Stimulated activated CD8-positive, alpha-beta memory T cell treated with anti-CD3 and anti-CD28 coated beads, Interleukin-7, amount 100 ng/mL, for 24 hours (primary cell): ENCODE data around the gene AIMP2.
"Not testable (repeated sequence)": the region's sequence is repeated elsewhere in the genome, so short reads cannot be mapped to it uniquely, and the experiment has no call there.

Experiments
- DNase-seq: peaks from one replicate; pipeline ENCODE4 v3.0.0-alpha.2; 2020; ENCODE audit warnings: low read depth

AIMP2 gene

GRCh38 chr7:6008668-6009611, at the start of gene AIMP2, which contains the start of gene PMS2:
TSS of gene AIMP2 (plus strand) at chr7:6009272. CDS start at chr7:6009364, 92 bp downstream.
TSS of gene PMS2 (minus strand) at chr7:6009049. CDS start at chr7:6009019, 30 bp downstream.
- DNase-seq, result peak; percentile 95

- DNase-seq, result not testable (repeated sequence)
Observed at GRCh38 chr7:5963205-5963604, 45.9 kb upstream of the AIMP2 start.

GRCh38 chr7:5963810-5964209, 45.3 kb upstream of the AIMP2 start:
- not testable (repeated sequence) for DNase-seq

DNA sequence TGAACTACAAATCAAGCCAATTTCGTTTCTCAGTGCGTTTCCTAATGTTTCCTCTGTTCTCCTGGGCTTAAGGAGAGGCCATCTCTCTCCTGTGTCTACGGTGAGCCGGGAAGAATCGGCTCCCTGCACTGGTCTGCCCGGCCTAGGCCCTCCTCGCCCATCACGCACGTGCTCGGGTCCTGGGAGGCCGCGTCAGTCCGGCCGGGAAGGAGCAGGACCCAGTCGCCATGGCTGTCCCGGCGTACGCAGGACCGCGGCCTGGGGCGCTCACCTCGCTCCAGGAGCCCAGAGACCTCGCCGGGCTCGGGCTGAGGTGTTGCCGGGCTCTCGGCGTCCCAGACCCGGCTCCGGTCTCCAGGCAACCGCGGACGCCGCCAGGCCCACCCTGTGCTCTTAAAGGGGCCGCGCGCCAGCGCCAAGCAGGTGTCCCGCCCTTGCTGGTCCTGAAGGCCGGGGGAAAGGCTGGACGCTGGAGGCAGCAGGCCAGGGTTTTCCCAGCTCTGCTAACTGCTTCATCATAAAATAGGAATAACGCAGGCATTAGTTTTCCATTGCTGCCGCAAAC, 38.6 kb upstream of the AIMP2 start, which contains the start of gene RSPH10B:
RSPH10B (minus strand) TSS at position 343 of the 565 bp plus-strand sequence. CDS start 3,573 bp downstream, outside the sequence.
- not testable (repeated sequence) for DNase-seq

DNA sequence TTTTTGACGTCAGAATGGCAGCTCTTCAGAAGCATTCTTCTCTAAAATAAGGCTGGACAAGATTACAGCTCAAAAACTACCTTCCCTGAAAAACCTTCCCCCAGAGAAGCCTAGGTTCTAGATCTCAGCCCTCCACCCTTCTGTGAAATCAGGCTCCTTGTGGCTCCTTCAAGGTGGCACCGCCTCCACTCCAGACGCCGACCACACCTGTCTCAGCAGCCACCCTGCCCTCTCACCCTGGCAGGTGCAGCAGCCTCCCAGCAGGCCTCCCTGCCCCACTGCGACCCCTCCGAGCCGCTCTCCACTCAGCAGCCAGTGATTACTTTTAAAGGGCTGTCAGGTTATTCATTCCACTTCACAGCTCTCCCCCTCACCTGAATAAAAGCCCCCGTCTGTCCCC, 35.5 kb upstream of the AIMP2 start:
- not testable (repeated sequence) for DNase-seq

DNA sequence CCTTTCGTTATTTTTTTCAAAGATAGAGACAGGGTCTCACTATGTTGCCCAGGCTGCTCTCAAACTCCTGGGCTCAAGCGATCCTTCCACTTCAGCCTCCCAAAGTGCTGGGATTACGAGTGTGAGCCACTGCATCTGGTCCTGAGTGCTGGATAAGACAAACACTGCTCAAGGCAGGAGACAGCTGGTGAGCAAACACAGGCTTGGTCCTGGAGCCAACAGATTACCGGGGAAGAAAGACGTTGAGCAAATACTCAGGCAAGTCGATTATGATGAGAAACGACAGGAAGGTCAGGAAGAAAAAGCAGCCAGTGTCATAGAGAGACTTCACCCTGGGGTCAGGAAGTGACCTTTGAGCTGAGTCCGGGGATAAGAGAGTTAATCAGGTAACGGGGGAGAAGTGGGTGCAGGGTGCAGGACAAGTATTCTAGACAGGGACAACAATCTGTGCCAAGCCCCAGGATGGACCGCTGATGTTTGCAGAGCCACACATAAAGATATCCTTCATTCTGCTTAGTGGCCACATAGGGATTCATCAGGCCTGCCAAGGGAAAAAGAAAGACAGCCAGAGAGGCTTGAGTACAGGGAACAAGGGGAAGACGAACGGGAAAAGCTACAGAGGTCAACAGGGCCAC, 29.3 kb upstream of the AIMP2 start:
- not testable (repeated sequence) for DNase-seq

- not testable (repeated sequence) for DNase-seq
Observed at GRCh38 chr7:5987061-5987460, 22.0 kb upstream of the AIMP2 start.

GRCh38 chr7:5997210-5997808, 11.8 kb upstream of the AIMP2 start:
- no peak for DNase-seq

DNA sequence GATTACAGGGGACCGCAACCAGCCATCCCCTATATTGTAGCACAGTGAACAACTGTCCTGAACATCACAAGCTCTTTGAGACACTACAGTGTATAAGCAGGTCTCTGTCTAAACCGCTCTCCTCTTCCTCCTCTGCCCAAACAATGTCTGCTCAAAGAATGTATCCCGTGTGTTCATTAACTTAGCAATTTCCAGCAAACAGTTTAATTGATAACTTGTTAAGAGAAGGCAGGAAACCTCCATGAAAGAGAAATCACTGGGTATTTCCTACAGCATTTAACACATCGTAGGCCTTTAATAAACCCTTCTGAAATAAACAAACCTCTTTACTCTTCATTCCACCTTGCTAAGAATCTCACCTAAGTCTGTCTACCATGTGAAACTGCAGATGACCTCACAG, 1.7 kb upstream of the AIMP2 start:
- DNase-seq, result no peak

DNA sequence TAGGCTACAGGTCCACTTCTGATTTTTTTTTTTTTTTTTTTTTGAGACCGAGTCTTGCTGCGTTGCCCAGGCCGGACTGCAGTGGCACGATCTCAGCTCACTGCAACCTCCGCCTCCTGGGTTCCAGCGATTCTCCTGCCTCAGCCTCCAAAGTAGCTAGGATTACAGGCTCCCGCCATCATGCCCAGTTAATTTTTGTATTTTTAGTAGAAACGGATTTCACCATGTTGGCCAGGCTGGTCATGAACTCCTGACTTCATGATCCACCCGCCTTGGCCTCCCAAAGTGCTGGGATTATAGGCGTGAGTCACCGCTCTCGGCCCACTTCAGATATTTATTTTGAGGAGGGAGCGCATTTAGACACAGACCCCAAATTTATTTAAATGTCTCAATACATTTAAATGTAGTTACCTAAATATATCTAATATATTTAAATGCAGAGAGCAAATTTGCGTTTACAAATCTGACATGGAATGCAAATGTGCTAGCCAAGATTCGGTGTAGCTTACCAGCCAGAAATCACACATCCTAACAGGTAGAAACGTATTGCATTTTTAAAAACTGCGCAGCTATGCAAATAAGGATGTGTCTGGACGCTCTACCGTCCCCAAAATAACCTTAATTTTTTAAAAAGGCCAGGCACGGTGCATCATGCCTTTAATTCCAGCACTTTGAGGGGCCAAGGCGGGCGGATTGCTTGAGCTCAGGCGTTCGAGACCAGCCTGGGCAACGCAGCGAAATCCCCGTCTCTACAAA, 1.1 kb upstream of the AIMP2 start:
- not testable (repeated sequence) for DNase-seq

GRCh38 chr7:6010370-6010769, 1.3 kb downstream of the AIMP2 start:
- DNase-seq, result not testable (repeated sequence)

DNA sequence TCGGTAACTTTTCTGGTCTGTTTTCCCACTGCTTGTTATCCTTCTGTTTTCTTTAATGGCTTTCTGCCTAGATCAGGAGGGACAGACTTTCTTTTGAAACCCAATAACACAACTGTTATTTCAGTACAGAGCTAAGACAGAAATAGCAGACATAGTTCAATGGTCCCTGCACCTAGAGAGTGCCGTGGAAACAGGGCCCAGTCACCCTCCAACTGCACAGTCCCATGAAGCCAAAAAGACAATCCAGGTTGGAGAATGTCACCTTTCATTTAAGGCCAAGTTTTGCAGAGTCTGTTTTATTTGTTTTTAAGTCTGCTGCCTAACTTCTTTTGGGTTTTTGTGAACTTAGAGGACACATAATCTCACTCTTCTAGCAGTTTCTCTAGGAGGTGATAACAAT, 2.5 kb downstream of the AIMP2 start:
- no peak for DNase-seq

DNA sequence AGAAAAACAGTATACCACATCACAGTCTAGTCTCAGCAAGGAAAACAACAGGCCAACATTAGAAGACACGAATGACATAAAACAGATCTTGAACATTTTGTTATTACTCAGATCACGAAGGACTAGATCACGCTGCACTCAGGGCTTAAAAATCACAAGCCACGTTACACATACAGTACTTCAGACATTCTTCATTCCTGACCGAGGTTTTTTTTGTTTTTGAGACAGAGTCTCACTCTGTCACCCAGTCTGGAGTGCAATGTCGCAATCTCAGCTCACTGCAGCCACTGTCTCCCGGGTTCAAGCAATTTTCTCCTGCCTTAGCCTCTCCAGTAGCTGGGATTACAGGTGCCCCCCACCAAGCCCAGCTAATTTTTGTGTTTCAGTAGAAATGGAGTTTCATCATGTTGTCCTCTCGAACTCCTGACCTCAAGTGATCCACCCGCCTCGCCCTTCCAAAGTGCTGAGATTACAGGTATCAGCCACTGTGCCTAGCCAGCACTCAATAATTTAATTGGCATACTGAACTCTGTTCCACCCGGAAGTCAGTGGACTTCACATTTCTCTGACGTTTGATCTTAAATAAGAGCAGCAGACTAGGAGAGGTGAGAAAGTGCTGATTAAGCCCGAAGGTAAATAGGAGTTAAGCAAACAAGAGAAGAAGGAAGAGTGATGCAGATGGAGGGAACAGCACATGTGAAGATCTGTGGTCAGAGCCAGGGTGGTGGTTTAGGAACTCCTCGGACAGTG, 3.5 kb downstream of the AIMP2 start:
- no peak for DNase-seq

DNA sequence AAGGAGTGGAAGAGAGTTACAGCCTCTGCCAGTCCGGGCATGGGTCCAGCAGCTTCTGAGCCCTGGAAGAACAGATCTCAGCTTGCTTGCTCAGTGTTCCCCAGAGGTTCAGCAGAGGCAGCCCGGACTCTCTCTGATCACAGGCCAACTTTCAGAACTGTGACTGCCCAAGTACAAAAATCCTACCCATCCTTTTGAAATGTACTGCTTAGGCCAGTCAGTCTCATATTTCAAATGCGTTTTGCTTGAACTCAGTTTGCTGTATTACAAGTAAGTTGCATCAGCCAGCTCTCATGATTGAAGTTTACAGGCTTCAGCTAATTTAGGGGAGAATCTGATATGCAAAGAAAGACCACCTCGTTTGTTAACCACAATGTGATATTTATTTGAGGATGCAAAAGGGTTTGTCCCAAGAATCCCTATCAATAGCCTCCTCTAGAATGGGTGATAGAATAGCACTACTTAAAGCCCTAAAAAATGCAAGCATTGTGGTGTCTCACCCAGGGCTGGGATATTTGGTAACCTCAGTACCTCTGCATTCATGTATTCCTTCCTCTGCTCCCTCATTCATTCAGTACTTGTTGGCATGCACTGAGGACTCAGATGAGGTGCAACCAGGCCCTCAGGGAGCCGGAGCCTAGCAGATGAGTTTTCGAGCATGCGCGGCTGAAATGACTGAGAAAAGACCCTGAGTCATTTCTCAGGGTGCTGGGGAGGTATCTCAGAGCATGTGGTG, 7.0 kb downstream of the AIMP2 start:
- no peak for DNase-seq

DNA sequence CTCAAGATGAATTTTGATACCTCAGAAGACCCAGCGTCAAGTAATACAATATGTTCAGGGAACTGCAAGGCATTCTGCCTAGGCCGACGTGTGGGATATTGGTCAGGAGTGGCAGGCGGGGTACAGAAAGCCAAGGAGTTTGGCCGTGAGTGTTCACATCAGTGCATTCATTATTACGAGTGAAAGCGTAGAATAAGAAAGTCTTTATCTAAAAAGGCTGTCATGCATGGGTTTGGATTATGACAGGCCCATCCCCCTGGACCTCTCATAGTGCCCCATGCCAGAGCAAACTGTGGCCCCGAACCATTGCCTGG, 7.5 kb downstream of the AIMP2 start:
- DNase-seq, result no peak

DNA sequence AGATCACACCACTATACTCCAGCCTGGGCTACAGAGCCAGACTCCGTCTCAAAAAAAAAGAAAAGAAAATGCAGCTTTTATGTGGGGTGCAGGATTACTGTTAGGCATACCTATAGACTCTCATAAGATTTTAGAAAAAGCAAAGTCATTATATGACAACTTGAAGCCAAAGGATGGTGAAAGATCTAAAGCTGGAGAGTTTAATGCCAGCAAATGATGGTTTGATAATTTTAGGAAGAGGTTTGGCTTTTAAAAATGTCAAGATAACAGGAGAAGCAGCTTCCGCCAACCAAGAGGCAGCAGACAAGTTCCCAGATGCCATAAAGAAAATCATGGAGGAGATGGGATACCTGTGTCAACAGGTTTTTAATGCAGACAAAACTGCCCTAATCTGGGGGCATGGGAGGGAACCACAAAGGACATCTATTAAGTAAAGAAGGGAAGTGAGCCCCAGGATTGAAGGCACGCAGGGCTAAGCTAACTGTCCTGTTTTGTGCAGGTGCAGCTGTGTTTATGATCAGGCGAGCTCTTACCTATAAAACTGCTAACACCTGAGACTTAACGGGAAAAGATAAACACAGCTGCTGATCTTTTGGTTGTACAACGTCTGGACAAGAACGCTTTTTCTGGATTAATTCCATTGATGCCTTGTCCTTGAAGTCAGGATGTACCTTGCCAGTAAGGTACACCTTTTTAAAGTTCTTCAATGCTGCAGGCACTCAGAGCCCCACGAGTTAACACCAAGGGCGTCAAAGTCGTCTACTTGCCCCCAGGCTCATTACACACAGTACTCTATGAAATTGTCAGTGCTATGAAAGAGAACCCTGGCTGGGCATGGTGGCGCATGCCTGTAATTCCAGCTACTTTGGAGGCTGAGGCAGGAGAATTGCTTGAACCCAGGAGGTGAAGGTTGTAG, 11.6 kb downstream of the AIMP2 start:
- no peak for DNase-seq

- DNase-seq, result no peak
Observed at GRCh38 chr7:6022707-6023106, 13.6 kb downstream of the AIMP2 start.

DNA sequence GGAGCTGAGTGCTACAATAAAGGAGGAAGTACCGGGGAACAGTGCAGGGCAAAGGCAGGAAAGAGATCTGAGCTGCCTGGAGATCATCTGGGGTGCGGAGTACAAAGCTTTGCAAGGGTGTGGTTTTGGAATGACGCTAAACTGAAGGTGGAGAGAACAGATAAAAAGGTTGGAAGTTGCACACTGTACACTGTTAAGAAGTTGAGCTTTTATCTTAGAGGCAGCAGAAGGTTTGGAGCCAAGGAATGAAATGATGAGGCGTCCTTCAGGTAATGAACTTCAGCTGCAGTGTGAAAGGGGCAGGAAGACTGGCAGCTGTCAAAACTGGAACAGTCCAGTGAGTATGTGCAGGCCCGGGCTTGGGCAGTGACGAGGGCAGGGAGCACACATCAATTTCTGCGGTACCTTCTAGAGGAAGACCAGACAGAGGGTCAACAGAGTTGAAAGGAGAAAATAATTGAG, 14.9 kb downstream of the AIMP2 start:
- DNase-seq, result no peak
